ENCODE data around the gene NLRC3.

Gene NLRC3

GRCh38 chr16:3580251-3580651, 3.0 kb upstream of the NLRC3 start:
- H3K27ac Mint-ChIP-seq = peak overlapping the region; percentile 98
- H3K9me3 Mint-ChIP-seq = no peaks in the 10 kb centered on the region
- H3K27me3 Mint-ChIP-seq (ENCODE audit: low read depth) = no peaks in the 10 kb centered on the region
- peaks cover 34% of the 10 kb centered on the region for H3K36me3 Mint-ChIP-seq (ENCODE audit: low read depth)
- peak overlapping the region; percentile 78 for H3K4me3 Mint-ChIP-seq
- no peak for DNase-seq (ENCODE audit: low spot score)
- peaks cover 32% of the 10 kb centered on the region for H3K4me1 Mint-ChIP-seq (ENCODE audit: low read depth)

- no peaks in the 10 kb centered on the region for H3K27me3 Mint-ChIP-seq (ENCODE audit: low read depth)
- peak overlapping the region; percentile 98 for H3K27ac Mint-ChIP-seq
- no peaks in the 10 kb centered on the region for H3K9me3 Mint-ChIP-seq
- H3K4me1 Mint-ChIP-seq (ENCODE audit: low read depth) = peaks cover 35% of the 10 kb centered on the region
- H3K36me3 Mint-ChIP-seq (ENCODE audit: low read depth) = peaks cover 38% of the 10 kb centered on the region
- DNase-seq (ENCODE audit: low spot score) = no peak
- peak overlapping the region; percentile 78 for H3K4me3 Mint-ChIP-seq
Measured at GRCh38 chr16:3579776-3580175, 2.6 kb upstream of the NLRC3 start.

- peak overlapping the region; percentile 100 for H3K4me3 Mint-ChIP-seq
- no peaks in the 10 kb centered on the region for H3K9me3 Mint-ChIP-seq
- peak overlapping the region; percentile 98 for H3K27ac Mint-ChIP-seq
- H3K36me3 Mint-ChIP-seq (ENCODE audit: low read depth) = peaks cover 33% of the 10 kb centered on the region
- no peaks in the 10 kb centered on the region for H3K27me3 Mint-ChIP-seq (ENCODE audit: low read depth)
- DNase-seq (ENCODE audit: low spot score) = peak; percentile 71
- peaks cover 35% of the 10 kb centered on the region for H3K4me1 Mint-ChIP-seq (ENCODE audit: low read depth)
Measured at GRCh38 chr16:3578610-3579551, 1.7 kb upstream of the NLRC3 start.

GRCh38 chr16:3578121-3578520, 918 bp upstream of the NLRC3 start:
- H3K4me3 Mint-ChIP-seq = peak overlapping the region; percentile 100
- H3K4me1 Mint-ChIP-seq (ENCODE audit: low read depth) = peaks cover 39% of the 10 kb centered on the region
- H3K27me3 Mint-ChIP-seq (ENCODE audit: low read depth) = no peaks in the 10 kb centered on the region
- H3K27ac Mint-ChIP-seq = peak overlapping the region; percentile 98
- no peaks in the 10 kb centered on the region for H3K9me3 Mint-ChIP-seq
- DNase-seq (ENCODE audit: low spot score) = peak; percentile 36
- H3K36me3 Mint-ChIP-seq (ENCODE audit: low read depth) = peaks cover 31% of the 10 kb centered on the region

GRCh38 chr16:3576211-3576610, 992 bp downstream of the NLRC3 start:
- peak; percentile 17 for DNase-seq (ENCODE audit: low spot score)
- H3K27me3 Mint-ChIP-seq (ENCODE audit: low read depth) = no peaks in the 10 kb centered on the region
- peak overlapping the region; percentile 100 for H3K4me3 Mint-ChIP-seq
- peaks cover 40% of the 10 kb centered on the region for H3K36me3 Mint-ChIP-seq (ENCODE audit: low read depth)
- peak overlapping the region; percentile 98 for H3K27ac Mint-ChIP-seq
- peaks cover 5% of the 10 kb centered on the region for H3K9me3 Mint-ChIP-seq
- H3K4me1 Mint-ChIP-seq (ENCODE audit: low read depth) = peaks cover 44% of the 10 kb centered on the region

- DNase-seq (ENCODE audit: low spot score) = no peak
- Mint-ChIP-seq H3K9me3 (peaks cover 9% of the 10 kb centered on the region), H3K27ac (peak overlapping the region; percentile 65), H3K4me1 (ENCODE audit: low read depth) (peaks cover 44% of the 10 kb centered on the region), H3K36me3 (ENCODE audit: low read depth) (peaks cover 47% of the 10 kb centered on the region), H3K27me3 (ENCODE audit: low read depth) (no peaks in the 10 kb centered on the region), H3K4me3 (peak overlapping the region; percentile 100)
Measured at GRCh38 chr16:3575491-3575890, 1.7 kb downstream of the NLRC3 start.

GRCh38 chr16:3574195-3574594, 3.0 kb downstream of the NLRC3 start:
- DNase-seq (ENCODE audit: low spot score) = no peak
- Mint-ChIP-seq H3K36me3 (ENCODE audit: low read depth) (peaks cover 59% of the 10 kb centered on the region), H3K4me3 (peak overlapping the region; percentile 100), H3K9me3 (peaks cover 14% of the 10 kb centered on the region), H3K27me3 (ENCODE audit: low read depth) (no peaks in the 10 kb centered on the region), H3K27ac (no peak overlapping the region), H3K4me1 (ENCODE audit: low read depth) (peaks cover 34% of the 10 kb centered on the region)

GRCh38 chr16:3573146-3573815, 3.9 kb downstream of the NLRC3 start:
- H3K9me3 Mint-ChIP-seq = peaks cover 14% of the 10 kb centered on the region
- H3K27ac Mint-ChIP-seq = no peak overlapping the region
- DNase-seq (ENCODE audit: low spot score) = no peak
- H3K36me3 Mint-ChIP-seq (ENCODE audit: low read depth) = peaks cover 62% of the 10 kb centered on the region
- peaks cover 29% of the 10 kb centered on the region for H3K4me1 Mint-ChIP-seq (ENCODE audit: low read depth)
- H3K4me3 Mint-ChIP-seq = peak overlapping the region; percentile 26
- H3K27me3 Mint-ChIP-seq (ENCODE audit: low read depth) = no peaks in the 10 kb centered on the region

GRCh38 chr16:3570420-3571062, 6.7 kb downstream of the NLRC3 start:
- peaks cover 55% of the 10 kb centered on the region for H3K36me3 Mint-ChIP-seq (ENCODE audit: low read depth)
- H3K27ac Mint-ChIP-seq = no peak overlapping the region
- no peaks in the 10 kb centered on the region for H3K27me3 Mint-ChIP-seq (ENCODE audit: low read depth)
- peaks cover 14% of the 10 kb centered on the region for H3K9me3 Mint-ChIP-seq
- no peak overlapping the region for H3K4me3 Mint-ChIP-seq
- peaks cover 19% of the 10 kb centered on the region for H3K4me1 Mint-ChIP-seq (ENCODE audit: low read depth)
- no peak for DNase-seq (ENCODE audit: low spot score)

GRCh38 chr16:3569851-3570250, 7.4 kb downstream of the NLRC3 start:
- Mint-ChIP-seq H3K4me3 (no peak overlapping the region), H3K27me3 (ENCODE audit: low read depth) (no peaks in the 10 kb centered on the region), H3K9me3 (peaks cover 14% of the 10 kb centered on the region), H3K36me3 (ENCODE audit: low read depth) (peaks cover 58% of the 10 kb centered on the region), H3K4me1 (ENCODE audit: low read depth) (peaks cover 13% of the 10 kb centered on the region), H3K27ac (no peak overlapping the region)
- DNase-seq (ENCODE audit: low spot score) = no peak

GRCh38 chr16:3566990-3567389, 10.2 kb downstream of the NLRC3 start:
- Mint-ChIP-seq H3K36me3 (ENCODE audit: low read depth) (peaks cover 55% of the 10 kb centered on the region), H3K4me1 (ENCODE audit: low read depth) (peaks cover 5% of the 10 kb centered on the region), H3K4me3 (no peak overlapping the region), H3K9me3 (peaks cover 9% of the 10 kb centered on the region), H3K27me3 (ENCODE audit: low read depth) (no peaks in the 10 kb centered on the region), H3K27ac (no peak overlapping the region)
- no peak for DNase-seq (ENCODE audit: low spot score)

GRCh38 chr16:3564889-3565141, 12.4 kb downstream of the NLRC3 start:
- H3K36me3 Mint-ChIP-seq (ENCODE audit: low read depth) = peaks cover 52% of the 10 kb centered on the region
- H3K4me1 Mint-ChIP-seq (ENCODE audit: low read depth) = no peaks in the 10 kb centered on the region
- no peak for DNase-seq (ENCODE audit: low spot score)
- no peaks in the 10 kb centered on the region for H3K27me3 Mint-ChIP-seq (ENCODE audit: low read depth)
- H3K4me3 Mint-ChIP-seq = no peak overlapping the region
- H3K9me3 Mint-ChIP-seq = no peaks in the 10 kb centered on the region
- H3K27ac Mint-ChIP-seq = no peak overlapping the region

- H3K27ac Mint-ChIP-seq = no peak overlapping the region
- H3K27me3 Mint-ChIP-seq (ENCODE audit: low read depth) = no peaks in the 10 kb centered on the region
- H3K36me3 Mint-ChIP-seq (ENCODE audit: low read depth) = peaks cover 49% of the 10 kb centered on the region
- DNase-seq (ENCODE audit: low spot score) = no peak
- no peak overlapping the region for H3K4me3 Mint-ChIP-seq
- H3K4me1 Mint-ChIP-seq (ENCODE audit: low read depth) = no peaks in the 10 kb centered on the region
- no peaks in the 10 kb centered on the region for H3K9me3 Mint-ChIP-seq
Measured at GRCh38 chr16:3564130-3564888, 12.9 kb downstream of the NLRC3 start.
